ENCODE measurements around the gene CCDC9.
"Not testable (repeated sequence)": the region's sequence is repeated elsewhere in the genome, so short reads cannot be mapped to it uniquely, and the experiment has no call there.

The CCDC9 gene

GRCh38 chr19:47261946-47262793 lies 5.8 kb downstream of the CCDC9 start:
- not testable (repeated sequence) for DNase-seq (ENCODE audit: low read depth)

DNA sequence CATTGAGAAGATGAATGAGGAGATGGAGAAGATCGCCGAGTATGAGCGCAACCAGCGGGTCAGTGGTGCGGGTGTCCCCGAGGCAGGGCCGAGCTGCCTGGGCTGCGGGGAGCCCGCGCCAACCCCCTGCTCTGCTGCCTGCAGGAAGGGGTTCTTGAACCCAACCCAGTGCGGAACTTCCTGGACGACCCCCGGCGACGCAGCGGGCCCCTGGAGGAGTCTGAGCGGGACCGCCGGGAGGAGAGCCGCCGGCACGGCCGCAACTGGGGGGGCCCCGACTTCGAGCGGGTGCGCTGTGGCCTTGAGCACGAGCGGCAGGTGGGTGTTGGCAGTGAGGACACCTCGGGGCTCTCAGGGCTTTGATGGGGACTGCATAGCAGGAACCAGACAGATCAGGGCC lies 8.3 kb downstream of the CCDC9 start:
- DNase-seq (ENCODE audit: low read depth) = no peak

DNA sequence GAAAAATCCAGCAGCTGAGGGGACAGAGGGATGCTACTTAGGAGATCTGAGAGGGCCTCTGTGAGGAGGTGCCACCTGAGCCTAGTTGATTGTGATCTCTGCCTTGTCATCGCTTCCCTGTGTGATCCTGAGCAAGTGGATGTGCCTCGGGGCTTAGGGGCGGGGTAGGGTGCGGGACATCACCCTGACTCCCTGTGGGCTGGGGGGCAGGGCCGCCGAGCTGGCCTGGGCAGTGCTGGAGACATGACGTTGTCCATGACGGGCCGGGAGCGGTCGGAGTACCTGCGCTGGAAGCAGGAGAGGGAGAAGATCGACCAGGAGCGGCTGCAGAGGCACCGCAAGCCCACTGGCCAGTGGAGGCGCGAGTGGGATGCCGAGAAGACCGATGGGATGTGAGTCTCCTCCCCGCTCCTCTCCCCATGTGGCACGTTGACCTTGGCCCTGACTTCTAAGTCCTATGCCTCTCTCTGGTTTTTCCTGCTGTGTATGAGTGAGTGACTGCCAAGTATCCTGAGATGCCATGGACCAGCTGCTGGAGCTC lies 10.1 kb downstream of the CCDC9 start:
- no peak for DNase-seq (ENCODE audit: low read depth)

DNA sequence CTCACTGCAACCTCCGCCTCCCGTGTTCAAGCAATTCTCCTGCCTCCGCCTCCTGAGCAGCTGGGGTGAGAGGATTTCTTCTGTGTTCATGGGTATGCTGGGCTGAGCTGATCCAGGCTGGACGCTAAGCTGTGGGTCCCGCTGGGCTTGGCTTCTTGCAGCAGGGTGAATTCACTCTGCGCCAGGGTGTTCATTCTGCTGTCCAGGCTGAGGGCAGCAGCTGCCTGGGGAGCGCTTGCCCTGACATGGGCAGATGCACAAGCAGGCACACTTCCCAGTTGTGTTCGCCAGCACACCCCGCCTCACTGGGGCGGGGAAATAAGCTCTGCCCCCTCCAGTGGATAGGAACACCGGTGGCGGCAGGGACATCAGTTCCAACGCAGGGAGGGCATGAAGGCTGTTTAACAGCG lies 11.0 kb downstream of the CCDC9 start:
- DNase-seq (ENCODE audit: low read depth) = no peak

DNA sequence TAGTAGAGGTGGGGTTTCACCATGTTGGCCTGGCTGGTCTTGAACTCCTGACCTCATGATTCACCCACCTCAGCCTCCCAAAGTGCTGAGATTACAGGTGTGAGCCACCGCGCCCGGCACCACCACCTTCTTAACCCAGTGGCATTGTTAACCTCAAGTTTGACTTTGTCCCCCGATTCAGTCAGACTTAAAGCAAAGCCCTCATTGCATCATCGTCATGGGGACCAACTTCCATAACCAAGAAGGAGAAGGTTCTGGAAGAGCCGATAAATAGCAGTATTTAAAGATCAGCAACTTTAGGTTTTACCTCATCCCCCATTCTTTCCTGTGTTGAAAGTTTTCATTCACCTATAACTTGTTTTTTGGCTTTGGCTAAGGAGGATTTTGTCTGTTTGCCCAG lies 11.7 kb downstream of the CCDC9 start:
- DNase-seq (ENCODE audit: low read depth) = no peak

DNA sequence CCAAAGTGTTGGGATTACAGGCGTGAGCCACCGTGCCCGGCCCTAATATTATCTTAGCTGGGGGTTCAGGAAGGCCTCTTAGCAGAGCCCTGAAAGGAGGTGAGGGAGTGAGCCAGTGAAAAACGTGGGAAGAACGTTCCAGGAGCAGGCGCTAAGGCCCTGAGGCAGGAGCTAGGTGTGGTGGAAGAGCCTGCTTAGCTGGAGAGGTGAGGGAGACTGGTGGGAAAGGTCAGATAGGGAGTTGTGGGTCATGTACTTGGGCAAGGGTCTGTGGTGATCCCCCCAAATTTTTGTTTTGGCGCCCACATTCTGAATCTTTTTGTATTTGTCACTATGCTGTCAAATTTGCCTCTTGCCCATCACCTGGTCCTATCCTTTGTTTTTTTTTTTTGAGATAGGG lies 13.3 kb downstream of the CCDC9 start:
- DNase-seq (ENCODE audit: low read depth) = no peak

GRCh38 chr19:47270408-47270807 lies 14.1 kb downstream of the CCDC9 start:
- no peak for DNase-seq (ENCODE audit: low read depth)

- no peak for DNase-seq (ENCODE audit: low read depth)
Observed at GRCh38 chr19:47271949-47272348, 15.6 kb downstream of the CCDC9 start.

DNA sequence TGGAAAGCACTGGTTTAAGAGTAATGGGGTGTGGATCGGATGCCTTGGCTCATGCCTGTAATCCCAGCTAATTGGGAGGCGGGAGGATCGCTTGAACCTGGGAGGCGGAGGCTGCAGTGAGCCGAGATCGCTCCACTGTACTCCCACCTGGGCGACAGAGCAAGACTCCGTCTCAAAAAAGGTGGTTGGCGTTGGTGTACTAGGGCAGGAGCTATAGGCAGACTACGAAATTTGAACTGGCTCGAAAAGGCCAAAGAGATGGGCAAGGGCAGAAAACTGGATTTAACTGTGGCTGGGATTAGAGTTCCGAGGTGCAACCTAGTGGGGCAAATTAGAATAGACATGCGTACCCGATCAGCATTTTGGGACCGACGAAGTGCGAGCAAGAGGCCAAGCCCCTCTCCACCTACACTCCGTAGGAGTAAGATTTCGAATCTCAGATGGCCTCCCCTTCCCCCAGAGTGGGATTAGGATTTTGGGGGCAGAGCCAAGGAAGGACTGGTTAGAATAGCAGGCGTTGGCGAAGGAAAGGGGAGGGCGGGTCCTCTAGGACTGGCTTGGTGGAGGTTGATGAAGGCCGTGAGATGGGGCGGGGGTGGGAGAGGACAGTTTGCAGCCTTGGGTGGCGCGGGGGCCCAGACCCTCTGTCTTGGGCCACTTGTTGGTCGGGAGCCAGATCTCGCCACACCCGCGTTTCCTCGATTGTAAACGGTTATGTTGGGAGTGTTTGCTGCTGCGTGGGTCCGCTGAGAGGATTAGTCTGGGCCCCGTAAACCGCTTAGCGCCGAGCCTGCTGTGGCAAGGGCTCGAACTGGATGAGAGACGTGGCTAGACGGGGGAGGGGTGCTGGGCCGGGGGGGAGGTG lies 16.4 kb downstream of the CCDC9 start:
- no peak for DNase-seq (ENCODE audit: low read depth)

DNA sequence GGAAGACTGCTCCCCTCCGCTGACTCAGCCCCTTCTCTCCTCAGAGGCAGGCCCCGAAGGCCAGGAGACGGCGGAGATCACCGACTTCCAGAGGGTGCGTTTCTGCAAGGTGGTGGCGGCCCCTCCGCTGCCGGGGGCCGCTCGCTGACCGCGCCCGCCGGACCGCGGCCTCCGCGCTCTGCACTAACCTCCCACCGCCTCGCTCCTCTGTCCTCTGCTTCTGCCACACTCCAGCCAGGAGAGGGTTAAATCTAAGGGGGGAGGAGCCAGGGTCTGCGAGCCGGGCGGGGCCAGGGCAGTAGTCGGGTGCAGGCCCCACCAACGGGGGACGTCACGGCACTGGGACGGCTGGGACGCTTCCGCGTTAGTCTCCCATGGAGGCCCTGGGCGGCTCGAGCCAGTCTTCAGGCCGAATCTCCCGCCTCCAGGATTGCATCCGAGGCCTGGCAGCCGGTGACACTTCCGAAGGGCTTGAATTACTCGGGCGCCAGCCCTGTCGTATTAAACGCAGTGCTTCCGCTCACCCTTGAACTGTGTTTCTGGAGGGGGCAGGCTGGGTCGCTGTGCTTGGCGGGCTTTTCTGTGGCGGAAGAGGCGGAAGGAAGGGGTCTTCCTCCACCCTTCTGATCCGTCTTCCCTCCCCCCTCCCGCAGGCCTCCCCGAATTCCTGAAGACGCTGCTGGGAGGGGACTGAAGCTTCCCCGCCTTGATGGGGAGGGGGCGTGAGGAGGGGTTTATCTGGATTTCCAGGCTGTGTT lies 17.2 kb downstream of the CCDC9 start:
- peak; percentile 80 for DNase-seq (ENCODE audit: low read depth)

DNA sequence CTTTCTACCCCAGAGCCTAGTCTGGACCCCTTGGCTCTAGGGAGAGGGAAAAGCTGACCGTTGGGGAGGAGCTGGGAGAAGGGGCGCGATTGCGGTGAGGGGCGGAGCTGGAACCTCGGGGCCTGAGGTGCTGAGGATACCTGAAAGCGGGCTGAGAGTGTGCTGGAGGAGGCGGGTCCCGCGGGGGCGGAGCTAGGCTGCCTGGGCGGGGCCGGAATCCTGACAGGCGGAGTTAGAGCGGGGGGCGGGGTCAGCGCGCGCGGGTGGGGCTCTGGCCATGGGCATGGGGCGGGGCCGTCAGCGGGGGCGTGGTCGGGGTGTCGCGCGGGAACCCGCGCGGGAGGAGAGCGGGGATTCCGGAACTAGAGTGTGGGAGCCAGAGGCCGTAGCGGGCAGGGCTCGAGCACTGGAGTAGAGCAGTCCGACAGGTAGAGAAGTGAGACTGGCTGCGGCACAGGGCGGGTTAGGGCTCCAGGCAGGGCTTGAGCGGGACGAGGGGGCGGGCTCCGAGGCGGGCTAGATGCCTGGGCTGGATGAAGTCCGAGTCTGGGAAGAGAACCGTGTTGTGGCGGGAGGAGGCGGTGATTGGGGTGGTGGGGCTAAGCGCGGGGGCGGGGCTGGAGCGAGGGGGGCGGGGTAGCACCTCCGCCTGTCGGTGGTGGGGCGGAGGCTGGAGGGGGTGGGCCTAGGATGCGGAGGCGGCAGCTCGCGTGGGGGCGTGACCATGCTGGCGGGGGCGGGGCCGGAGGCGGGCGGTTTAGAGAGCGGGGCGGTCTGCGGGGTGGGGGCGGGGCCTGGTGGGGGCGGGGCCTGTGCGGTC lies 18.0 kb downstream of the CCDC9 start, which contains the start of gene INAFM1:
Gene INAFM1 (plus strand): TSS at position 815 of the 820 bp plus-strand sequence. CDS start 35 bp downstream, outside the sequence.
- DNase-seq (ENCODE audit: low read depth) = peak; percentile 99

DNA sequence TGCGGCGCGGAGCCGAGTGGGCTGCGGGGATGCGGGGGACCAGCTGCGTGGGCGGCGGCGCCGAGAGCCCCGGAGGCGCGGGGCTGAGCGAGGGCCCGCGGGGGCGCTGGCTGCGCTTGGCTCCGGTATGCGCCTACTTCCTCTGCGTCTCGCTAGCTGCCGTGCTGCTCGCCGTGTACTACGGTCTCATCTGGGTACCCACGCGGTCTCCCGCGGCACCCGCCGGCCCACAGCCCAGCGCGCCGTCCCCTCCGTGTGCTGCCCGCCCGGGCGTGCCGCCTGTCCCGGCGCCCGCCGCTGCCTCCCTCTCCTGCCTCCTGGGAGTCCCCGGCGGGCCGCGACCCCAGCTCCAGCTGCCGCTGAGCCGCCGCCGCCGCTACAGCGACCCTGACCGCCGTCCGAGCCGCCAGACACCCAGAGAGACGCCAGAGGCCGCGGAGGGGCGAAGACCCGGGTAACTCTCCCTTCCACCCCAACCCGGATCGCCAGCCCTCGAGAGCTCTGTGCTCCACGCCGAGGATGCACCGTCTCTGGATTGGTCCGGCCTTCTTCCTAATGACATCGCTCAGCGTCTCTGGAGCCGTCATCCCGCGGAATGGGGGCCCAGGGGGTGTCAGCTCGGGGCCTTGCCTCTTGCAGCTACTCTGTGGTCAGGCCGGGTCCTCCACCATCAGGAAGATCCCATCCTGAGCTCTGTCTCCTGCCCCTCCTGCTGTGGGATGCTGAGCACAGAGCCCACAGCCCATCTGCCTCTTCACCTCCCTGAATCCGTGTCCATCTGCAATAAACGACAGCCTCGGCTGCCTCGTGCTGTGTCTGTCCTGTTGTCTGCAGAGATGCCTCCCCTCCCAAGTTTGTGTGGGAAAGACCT lies 18.8 kb downstream of the CCDC9 start:
- no peak for DNase-seq (ENCODE audit: low read depth)

- DNase-seq (ENCODE audit: low read depth) = no peak
Observed at GRCh38 chr19:47275791-47276461, 19.6 kb downstream of the CCDC9 start.

- not testable (repeated sequence) for DNase-seq (ENCODE audit: low read depth)
Observed at GRCh38 chr19:47276513-47276912, 20.2 kb downstream of the CCDC9 start.

GRCh38 chr19:47280183-47280797 lies 24.0 kb downstream of the CCDC9 start:
- peak; percentile 42 for DNase-seq (ENCODE audit: low read depth)

- DNase-seq (ENCODE audit: low read depth) = no peak
Observed at GRCh38 chr19:47283405-47284059, 27.2 kb downstream of the CCDC9 start.

DNA sequence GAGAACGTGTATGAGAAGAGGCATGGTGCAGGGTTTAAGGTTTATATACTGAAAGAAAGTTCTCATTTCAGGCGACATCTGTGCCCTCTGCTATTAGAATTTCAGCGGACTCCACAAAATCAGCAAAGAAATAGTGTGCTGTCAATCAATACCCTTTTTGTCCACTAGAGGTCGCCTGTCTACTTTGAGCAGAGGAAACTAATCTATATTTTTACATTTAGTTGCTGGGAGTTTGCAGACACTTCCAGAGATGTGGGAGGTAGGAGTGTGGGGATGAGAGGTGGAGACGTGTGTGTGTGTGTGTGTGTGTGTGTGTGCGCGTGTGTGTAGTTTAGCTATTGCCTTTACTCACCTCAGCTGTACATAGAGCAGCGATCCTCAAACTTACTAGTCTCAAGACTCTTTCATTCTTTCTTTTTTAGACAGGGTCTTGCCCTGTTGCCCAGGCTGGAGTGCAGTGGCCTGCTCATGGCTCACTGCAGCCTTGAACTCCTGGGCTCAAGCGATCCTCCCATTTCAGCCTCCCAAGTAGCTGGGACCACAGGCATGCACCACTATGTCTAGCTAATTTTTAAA lies 28.1 kb downstream of the CCDC9 start:
- DNase-seq (ENCODE audit: low read depth) = no peak

- DNase-seq (ENCODE audit: low read depth) = peak; percentile 52
Observed at GRCh38 chr19:47296036-47296435, 39.7 kb downstream of the CCDC9 start.
